ENCODE data around the gene ULK4.
"Not testable (repeated sequence)": the region's sequence is repeated elsewhere in the genome, so short reads cannot be mapped to it uniquely, and the experiment has no call there.

The ULK4 gene

GRCh38 chr3:41961751-41962679 is at the start of gene ULK4:
Gene ULK4, minus strand, starts transcription at chr3:41962103. Its CDS starts 7,344 bp downstream, at chr3:41954759.
- DNase-seq, result peak; percentile 99

DNA sequence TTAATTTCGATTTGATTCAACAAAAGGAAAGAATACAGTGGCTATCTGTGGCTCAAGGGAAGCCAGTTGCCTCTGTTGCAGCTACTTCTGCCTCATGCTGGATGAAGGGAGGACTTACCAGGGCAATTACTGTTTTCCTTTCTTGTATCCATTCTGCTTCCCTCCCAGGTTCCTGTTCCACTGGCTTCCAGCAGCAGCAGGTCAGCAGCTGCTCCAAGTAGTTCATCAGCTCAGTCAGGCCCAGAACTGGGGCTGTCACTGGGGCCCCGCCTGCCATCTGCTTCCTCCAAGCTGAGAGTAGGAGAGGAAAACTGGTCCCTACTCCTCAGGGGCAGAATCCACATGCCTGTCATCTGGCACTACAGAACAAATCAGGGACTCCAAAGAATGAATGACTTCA is 48.6 kb upstream of the ULK4 start:
- peak; percentile 47 for DNase-seq

DNA sequence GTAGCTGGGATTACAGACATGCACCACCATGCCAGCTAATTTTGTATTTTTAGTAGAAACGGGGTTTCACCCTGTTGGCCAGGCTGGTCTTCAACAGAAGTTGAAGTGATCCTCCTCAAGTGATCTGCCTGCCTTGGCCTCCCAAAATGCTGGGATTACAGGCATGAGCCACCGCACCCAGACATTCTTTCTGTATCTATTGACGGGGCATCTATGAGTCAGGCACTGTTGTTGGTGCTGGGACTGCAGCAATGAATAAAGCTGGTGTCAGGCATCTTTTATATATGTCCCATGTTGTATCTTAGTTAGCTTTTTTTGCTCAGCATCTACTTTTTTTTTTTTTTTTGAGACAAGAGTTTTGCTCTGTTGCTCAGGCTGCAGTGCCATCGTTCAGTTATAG is 47.6 kb upstream of the ULK4 start:
- DNase-seq, result no peak

DNA sequence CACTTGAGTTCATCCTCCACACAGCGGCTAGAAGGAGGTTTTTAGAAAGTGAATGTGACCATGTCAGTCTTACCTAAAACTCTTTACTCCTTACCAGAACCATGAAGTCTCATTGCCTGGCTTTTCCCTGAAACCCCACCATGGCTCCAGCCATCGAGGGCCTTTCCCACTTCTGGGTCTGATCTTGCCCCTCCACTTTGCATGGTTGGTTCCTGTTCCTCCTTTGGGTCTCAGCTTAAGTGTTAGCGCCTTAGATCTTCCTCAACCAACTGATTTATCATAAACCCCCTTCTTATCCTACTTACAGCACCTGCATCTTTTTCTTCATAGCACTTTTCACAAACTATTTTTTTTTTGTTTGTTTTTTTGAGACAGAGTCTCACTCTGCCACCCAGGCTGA is 45.9 kb upstream of the ULK4 start:
- DNase-seq, result no peak

- DNase-seq, result no peak
Measured at GRCh38 chr3:42005401-42005800, 43.5 kb upstream of the ULK4 start.

GRCh38 chr3:42002790-42003189 is 40.9 kb upstream of the ULK4 start:
- DNase-seq, result no peak

DNA sequence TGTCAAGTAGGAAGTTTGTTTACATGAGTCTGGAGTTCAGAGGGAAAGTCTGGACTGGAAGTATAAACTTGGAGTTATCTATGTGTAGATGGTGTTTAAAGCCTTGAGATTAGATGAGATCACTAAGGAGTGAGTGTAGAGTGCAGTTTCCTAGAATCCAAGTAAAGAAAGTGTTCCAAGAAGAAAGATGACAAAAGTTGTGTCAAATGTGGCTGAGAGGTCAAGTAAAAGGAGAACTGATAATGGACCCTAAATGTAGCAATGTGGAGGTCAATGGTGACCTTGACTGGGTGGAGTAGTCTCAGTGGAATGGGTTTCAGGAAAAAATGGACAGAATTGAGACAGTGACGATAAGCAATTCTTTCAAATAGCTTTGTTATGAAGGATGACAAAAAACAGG is 39.9 kb upstream of the ULK4 start:
- DNase-seq, result no peak

DNA sequence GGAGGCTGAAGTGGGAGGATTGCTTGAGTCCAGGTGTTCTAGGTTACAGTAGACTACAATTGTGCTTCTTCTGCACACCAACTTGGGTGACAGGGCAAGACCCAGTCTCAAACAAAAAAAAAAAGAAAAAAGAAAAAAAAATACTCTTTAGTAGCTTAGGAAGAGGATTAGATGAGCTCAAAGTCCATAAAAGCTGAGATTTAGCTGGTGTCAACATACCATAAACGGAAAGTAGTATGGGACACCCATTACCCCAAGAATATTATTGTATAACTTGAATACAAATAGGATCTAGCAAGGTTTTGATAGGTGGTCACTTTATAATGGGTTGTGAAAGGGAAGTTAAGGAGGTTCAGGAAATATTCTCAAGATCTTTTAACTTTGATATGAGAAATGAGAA is 38.0 kb upstream of the ULK4 start:
- DNase-seq, result no peak

DNA sequence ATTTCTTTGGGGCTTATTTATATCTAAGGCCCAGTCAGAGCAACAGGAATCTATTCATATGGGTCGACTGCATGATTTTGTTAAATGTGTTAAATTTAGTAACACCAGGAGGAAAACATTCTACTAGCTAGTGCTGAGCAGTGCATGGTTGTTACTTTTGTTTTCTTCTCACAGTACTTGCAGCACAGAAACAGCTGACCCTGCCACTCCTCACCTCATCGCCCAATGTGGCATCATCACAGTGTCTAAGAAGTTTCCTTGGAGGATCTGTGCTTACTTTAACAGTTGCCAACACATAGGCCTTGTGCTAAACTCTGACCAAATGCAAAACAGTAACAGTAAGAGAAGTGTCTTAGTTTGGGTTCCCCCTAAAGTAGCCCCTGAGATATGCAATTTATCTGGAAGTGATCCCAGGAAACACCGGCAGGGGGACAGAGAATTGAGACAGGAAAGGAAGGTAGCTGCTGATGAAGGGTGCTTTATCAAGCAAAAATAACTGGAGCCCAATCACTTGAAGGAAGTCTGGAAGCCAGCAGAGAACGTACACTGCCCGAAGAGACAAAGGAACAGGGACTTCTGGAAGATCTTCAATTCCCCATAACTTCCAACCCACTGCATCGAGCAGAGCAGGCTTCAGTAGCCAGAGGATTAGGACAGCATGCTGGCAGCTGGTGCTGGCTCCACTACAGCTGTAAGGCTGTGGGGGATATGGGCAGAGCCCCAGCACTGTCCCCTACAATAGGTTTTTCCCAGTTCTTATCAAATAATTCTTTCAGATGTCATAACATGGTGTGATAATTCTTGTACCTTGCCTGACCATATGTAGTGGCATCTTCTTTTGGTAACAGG is 36.0 kb upstream of the ULK4 start:
- peak; percentile 58 for DNase-seq

DNA sequence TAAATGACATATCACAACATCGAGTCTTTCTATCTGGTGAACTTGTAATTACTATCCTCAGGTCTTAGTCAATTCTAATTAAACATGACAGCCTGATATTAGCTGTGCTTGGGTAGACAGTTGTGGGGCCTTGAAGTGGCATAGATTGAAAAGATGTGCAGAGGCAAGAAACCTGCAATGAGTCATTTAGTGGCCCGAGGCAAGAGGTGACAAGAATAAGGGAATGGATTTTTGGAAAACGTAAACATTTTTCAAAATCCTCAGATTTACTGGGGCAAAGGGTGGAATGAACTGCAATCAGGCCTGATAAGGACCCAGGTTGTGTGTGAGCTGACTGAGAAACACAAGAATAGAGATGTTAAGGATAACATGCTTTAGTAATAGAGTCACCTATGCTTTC is 29.5 kb upstream of the ULK4 start:
- no peak for DNase-seq

GRCh38 chr3:41989518-41989917 is 27.6 kb upstream of the ULK4 start:
- no peak for DNase-seq

GRCh38 chr3:41987627-41988026 is 25.7 kb upstream of the ULK4 start:
- no peak for DNase-seq

DNA sequence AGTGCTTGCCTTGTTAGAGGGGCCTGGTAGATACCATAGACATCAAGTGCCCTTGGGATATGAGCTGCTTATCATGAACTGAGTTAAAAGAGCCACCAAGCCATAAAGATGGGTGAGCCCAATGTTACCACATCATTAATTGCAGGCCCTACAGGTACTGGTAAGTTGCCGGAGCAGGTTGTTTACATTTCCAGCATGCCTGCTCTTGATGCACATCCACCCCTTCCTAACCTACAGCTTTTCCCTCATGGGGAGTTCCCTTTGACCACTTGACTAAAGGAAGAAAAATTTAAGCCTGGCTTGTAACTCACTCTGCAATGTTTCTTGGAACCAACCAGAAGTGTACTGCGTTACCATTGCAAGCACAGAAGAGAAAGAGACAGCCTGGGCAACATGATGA is 24.7 kb upstream of the ULK4 start:
- DNase-seq, result no peak

GRCh38 chr3:41985018-41985417 is 23.1 kb upstream of the ULK4 start:
- DNase-seq, result no peak

DNA sequence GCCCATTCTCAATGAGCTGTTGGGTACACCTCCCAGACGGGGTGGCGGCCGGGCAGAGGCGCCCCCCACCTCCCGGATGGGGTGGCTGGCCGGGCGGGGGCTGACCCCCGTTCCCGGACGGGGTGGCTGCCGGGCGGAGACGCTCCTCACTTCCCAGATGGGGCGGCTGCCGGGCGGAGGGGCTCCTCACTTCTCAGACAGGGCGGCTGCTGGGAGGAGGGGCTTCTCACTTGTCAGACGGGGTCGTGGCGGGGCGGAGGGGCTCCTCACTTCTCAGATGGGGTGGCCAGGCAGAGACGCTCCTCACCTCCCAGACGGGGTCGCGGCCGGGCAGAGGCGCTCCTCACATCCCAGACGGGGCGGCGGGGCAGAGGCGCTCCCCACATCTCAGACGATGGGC is 21.2 kb upstream of the ULK4 start:
- DNase-seq, result not testable (repeated sequence)

- not testable (repeated sequence) for DNase-seq
Measured at GRCh38 chr3:41977401-41977800, 15.5 kb upstream of the ULK4 start.

DNA sequence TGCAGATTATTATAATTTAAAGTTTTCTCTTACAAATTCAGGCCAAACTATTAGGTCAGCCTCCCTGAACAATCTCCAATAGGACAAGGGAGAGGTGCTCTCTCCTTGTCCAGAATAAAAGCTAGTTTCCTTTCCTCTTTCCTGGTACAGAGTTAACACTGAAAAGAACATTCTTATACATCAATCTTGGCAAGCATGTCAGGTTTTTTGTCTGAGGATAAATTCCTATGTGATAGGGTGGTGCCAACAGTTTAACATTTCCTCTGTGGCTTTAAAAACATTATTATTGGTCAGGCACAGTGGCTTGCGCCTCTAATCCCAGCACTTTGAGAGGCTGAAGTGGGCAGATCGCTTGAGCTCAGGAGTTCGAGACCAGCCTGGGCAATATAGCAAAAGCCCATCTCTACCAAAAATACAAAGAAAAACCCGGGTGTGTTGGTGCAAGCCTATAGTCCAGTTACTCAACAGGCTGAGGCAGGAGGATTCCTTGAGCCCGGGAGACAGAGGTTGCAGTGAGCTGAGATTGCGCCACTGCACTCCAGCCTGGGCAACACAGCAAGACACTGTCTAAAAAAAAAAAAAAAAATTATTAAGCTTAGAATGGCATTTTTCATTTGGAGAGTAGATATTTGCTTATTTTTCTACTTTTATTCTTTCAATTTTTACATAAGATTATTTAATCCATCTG is 13.7 kb upstream of the ULK4 start:
- no peak for DNase-seq

- no peak for DNase-seq
Measured at GRCh38 chr3:41974223-41974622, 12.3 kb upstream of the ULK4 start.

DNA sequence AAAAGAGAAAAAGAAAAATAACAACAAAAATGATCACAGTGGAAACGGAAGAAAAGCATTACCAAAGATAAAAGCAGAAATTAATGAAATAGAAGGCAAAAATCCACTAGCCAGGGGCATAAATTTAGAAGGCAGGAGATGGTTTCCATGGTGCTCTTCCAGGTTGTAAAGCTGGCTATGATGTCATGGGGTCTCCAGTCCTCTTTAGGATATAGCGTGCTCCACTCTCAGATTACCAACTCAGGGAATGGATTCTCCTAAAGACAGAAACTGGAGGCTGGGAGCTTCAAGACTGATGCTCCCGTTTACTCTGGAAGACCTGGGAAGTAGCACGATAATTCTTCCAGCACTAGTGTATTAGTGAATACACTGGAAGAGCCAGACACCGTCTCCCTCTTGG is 10.9 kb upstream of the ULK4 start:
- no peak for DNase-seq

DNA sequence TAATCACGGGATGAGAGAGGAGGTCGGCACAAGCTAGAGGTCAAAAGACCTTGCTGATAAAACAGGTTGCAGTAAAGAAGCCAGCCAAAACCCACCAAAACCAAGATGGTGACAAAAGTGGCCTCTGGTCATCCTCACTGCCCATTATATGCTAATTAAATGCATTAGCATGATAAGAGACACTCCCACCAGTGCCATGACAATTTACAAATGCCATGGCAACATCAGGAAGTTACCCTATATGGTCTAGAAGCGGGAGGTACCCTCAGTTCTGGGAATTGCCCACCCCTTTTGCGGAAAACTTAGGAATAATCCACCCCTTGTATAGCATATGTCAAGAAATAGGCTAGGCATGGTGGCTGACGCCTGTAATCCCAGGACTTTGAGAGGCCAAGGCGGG is 4.3 kb upstream of the ULK4 start:
- no peak for DNase-seq

DNA sequence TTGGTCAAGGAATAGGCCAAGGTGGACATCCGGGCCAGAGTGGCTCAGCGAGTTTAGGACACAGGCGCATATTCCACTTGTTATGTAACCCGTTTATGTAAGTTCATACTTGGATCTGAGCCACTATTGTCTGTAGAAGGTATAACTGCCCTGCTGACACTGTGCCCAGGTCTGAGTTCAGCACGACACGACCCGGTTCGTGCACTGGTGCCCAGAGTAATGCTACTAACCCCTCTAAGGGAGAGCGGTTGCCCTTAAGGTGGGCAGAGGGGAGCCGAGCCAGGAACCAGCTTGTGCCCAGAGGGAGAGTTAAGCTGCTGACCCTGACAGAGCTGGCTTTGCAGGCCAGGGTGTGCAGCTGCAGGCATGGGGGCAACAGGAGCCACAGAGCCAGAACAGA is 1.9 kb upstream of the ULK4 start:
- no peak for DNase-seq

GRCh38 chr3:41960826-41961750 is 815 bp downstream of the ULK4 start:
- peak; percentile 67 for DNase-seq
